ENCODE data around the gene LKAAEAR1.

LKAAEAR1 gene

GRCh38 chr20:64082126-64082731 lies 2.0 kb downstream of the LKAAEAR1 start:
- no peak for DNase-seq (ENCODE audit: low read depth)
- no peak overlapping the region for H3K4me3 ChIP-seq (ENCODE audit: control insufficient read depth, low read depth, low read length)
- TF ChIP-seq CTCF (IDR thresholded peaks at IDR 0.05; ENCODE audit: control insufficient read depth, insufficient read depth, low read depth, low read length, missing control alignments), result no peak

- DNase-seq (ENCODE audit: low read depth), result no peak
- TF ChIP-seq CTCF (IDR thresholded peaks at IDR 0.05; ENCODE audit: control insufficient read depth, insufficient read depth, low read depth, low read length, missing control alignments), result no peak
- no peak overlapping the region for H3K4me3 ChIP-seq (ENCODE audit: control insufficient read depth, low read depth, low read length)
Measured at GRCh38 chr20:64081624-64081964, 2.6 kb downstream of the LKAAEAR1 start.

- no peak for TF ChIP-seq CTCF (IDR thresholded peaks at IDR 0.05; ENCODE audit: control insufficient read depth, insufficient read depth, low read depth, low read length, missing control alignments)
- H3K4me3 ChIP-seq (ENCODE audit: control insufficient read depth, low read depth, low read length), result no peak overlapping the region
- DNase-seq (ENCODE audit: low read depth), result no peak
Measured at GRCh38 chr20:64080813-64081623, 3.2 kb downstream of the LKAAEAR1 start.

- DNase-seq (ENCODE audit: low read depth), result no peak
- TF ChIP-seq CTCF (IDR thresholded peaks at IDR 0.05; ENCODE audit: control insufficient read depth, insufficient read depth, low read depth, low read length, missing control alignments), result no peak
- H3K4me3 ChIP-seq (ENCODE audit: control insufficient read depth, low read depth, low read length), result peak within 1 kb of the TSS; percentile 89
Measured at GRCh38 chr20:64080013-64080812, 4.0 kb downstream of the LKAAEAR1 start, which contains the start of gene OPRL1. OPRL1 (plus strand) TSS chr20:64080082; CDS start chr20:64092721, 12,639 bp downstream.

- no peak for DNase-seq (ENCODE audit: low read depth)
- H3K4me3 ChIP-seq (ENCODE audit: control insufficient read depth, low read depth, low read length), result peak within 1 kb of the TSS; percentile 89
- TF ChIP-seq CTCF (IDR thresholded peaks at IDR 0.05; ENCODE audit: control insufficient read depth, insufficient read depth, low read depth, low read length, missing control alignments), result no peak
Measured at GRCh38 chr20:64079273-64080012, 4.8 kb downstream of the LKAAEAR1 start, which contains the start of gene RGS19. RGS19 (minus strand) TSS chr20:64079518; CDS start chr20:64076886, 2,632 bp downstream.

- peak overlapping the region; percentile 89 for H3K4me3 ChIP-seq (ENCODE audit: control insufficient read depth, low read depth, low read length)
- no peak for TF ChIP-seq CTCF (IDR thresholded peaks at IDR 0.05; ENCODE audit: control insufficient read depth, insufficient read depth, low read depth, low read length, missing control alignments)
- DNase-seq (ENCODE audit: low read depth), result no peak
Measured at GRCh38 chr20:64078934-64079272, 5.3 kb downstream of the LKAAEAR1 start.
